ENCODE results near the gene CINP.

DNA sequence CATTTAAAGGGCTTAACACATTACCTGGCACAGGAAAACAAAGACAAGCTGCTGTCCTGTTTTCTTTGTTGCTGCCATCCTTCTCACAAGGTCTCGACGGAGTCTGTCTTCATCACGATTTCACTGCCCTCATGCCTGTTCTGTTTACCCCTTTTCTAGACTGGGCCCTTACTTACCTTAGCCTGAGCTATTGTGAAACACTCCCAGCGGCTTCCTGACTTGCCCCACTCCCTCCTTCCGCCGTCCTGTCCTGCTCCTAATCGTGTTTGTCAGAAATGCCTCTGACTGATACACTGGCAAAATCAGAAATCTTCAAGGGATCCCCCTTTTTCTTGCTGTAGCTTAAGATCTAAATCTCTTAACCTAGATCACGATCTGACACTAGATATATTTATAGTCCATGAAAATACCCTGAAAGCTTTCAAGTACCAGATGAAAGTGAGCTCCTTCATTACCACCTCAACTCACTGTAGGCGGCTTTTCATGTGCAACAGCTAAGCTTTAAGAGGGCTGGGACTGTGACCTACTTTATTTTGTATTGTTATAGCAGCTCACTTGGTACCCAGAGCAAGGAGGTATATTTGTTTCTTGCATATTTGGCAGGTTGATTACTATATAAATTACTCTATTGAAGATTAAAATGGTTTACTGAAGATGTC, 32.2 kb upstream of the CINP start:
- TF ChIP-seq EZH2 (IDR thresholded peaks at IDR 0.05; ENCODE audit: insufficient read depth, poor library complexity, severe bottlenecking) (no peak), EZH2phosphoT487 (IDR thresholded peaks at IDR 0.05; ENCODE audit: insufficient read depth, low read depth) (no peak)
